Suprapubic skin (tissue), 4 donors: Measurements from ENCODE around the gene NFYA. TPM values are rescaled to one million over a fixed set of nuclear protein-coding genes. Genes with fewer than 3 reads are reported as not detected.

Source experiments
- DNase-seq, 2 donors: peaks; one replicate each; pipeline ENCODE4 v3.0.0-alpha.2; 2019; ENCODE audit warnings: low spot score in 2 of 2
- H3K27ac ChIP-seq: fragments of 200-600 bp; sonication (generic); one replicate; pipeline ENCODE4 v1.5.1; 2019
- H3K27me3 ChIP-seq: fragments of 200-600 bp; sonication (generic); one replicate; pipeline ENCODE4 v1.5.1; 2019
- H3K36me3 ChIP-seq: fragments of 200-600 bp; sonication (generic); one replicate; pipeline ENCODE4 v1.5.1; 2019
- H3K4me1 ChIP-seq: fragments of 200-600 bp; sonication (generic); one replicate; pipeline ENCODE4 v1.5.1; 2019
- H3K4me3 ChIP-seq: fragments of 200-600 bp; sonication (generic); one replicate; pipeline ENCODE4 v1.5.1; 2019; ENCODE audit warnings: mild to moderate bottlenecking
- H3K9me3 ChIP-seq: fragments of 200-600 bp; sonication (generic); one replicate; pipeline ENCODE4 v1.5.1; 2019
- EP300 ChIP-seq: sonication (generic); formaldehyde crosslinking; IDR thresholded peaks from one replicate; pipeline ENCODE4 v1.6.1; 2017; ENCODE audit warnings: antibody characterized with exemption
- POLR2A ChIP-seq, 2 donors: fragments of 450-650 bp; IDR thresholded peaks; one replicate each; pipeline ENCODE4 v1.6.1; 2017; ENCODE audit warnings: antibody characterized with exemption in 2 of 2, mild to moderate bottlenecking in 2 of 2, moderate library complexity in 2 of 2
- POLR2AphosphoS5 ChIP-seq, 3 donors: sonication (generic); formaldehyde crosslinking; IDR thresholded peaks; one replicate each; pipeline ENCODE4 v1.6.1; 2017; ENCODE audit warnings: antibody characterized with exemption in 3 of 3
- WGBS: methylation state at CpG from one replicate; pipeline ENCODE4 v1.1.5; 2018; 5-methylcytosine and 5-hydroxymethylcytosine counted together
- total RNA-seq, 4 donors: library from RNA; depleted of rRNA; stranded (reverse); fragments of >200 nt; gene quantifications; one replicate each; pipeline ENCODE4 v1.1.0, GENCODE V29; 2016
- TF ChIP-seq, protein P1 (sequence below), 2 donors: fragments of 200-600 bp in 1 of 2; fragments of 450-650 bp in 1 of 2; sonication (generic) in 1 of 2; IDR thresholded peaks; one replicate each; pipeline ENCODE4 v1.5.1; 2016 to 2019; ENCODE audit warnings: antibody characterized with exemption in 2 of 2, mild to moderate bottlenecking in 1 of 2, moderate library complexity in 1 of 2

NFYA gene
- total RNA-seq, 4 donors from 2014 or later = 19.7 to 33.0 (median 24.2) TPM

DNA sequence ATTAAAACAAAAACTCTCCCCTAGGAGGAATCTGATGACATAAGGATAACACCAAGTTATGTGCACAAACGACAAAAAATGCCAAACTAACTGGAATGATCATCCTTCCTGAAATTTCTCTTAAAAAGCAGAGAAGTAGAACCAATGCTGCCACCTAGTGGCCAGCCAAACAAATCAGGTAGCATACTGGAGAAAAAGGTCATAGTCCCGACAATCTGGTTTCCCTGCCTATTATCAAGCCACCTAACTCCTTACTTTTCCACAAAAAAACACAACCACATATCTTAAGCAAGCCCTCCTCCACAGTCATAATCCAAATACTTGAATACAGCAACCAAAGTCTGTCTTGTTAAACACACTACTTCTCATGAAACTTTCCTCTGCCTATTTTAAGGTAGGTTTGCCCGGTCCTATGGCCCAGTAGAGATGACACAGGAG, 5.9 kb upstream of the NFYA start:
- no peak overlapping the region for H3K27ac ChIP-seq
- peaks cover 7% of the 10 kb centered on the region for H3K4me1 ChIP-seq
- 23% methylated on average over 3 of the region's 3 CpGs for WGBS
- H3K4me3 ChIP-seq = no peak overlapping the region
- no peaks in the 10 kb centered on the region for H3K9me3 ChIP-seq
- DNase-seq = peak in 1 of 2 donors; percentile 80
- H3K27me3 ChIP-seq = no peaks in the 10 kb centered on the region
- peaks cover 45% of the 10 kb centered on the region for H3K36me3 ChIP-seq
- TF ChIP-seq POLR2AphosphoS5 (IDR thresholded peaks at IDR 0.05) (no peak), POLR2A (IDR thresholded peaks at IDR 0.05) (no peak), EP300 (no peak)
- TF ChIP-seq, protein P1, sequence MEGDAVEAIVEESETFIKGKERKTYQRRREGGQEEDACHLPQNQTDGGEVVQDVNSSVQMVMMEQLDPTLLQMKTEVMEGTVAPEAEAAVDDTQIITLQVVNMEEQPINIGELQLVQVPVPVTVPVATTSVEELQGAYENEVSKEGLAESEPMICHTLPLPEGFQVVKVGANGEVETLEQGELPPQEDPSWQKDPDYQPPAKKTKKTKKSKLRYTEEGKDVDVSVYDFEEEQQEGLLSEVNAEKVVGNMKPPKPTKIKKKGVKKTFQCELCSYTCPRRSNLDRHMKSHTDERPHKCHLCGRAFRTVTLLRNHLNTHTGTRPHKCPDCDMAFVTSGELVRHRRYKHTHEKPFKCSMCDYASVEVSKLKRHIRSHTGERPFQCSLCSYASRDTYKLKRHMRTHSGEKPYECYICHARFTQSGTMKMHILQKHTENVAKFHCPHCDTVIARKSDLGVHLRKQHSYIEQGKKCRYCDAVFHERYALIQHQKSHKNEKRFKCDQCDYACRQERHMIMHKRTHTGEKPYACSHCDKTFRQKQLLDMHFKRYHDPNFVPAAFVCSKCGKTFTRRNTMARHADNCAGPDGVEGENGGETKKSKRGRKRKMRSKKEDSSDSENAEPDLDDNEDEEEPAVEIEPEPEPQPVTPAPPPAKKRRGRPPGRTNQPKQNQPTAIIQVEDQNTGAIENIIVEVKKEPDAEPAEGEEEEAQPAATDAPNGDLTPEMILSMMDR (IDR thresholded peaks at IDR 0.05) = peak; percentile 72 to 82

DNA sequence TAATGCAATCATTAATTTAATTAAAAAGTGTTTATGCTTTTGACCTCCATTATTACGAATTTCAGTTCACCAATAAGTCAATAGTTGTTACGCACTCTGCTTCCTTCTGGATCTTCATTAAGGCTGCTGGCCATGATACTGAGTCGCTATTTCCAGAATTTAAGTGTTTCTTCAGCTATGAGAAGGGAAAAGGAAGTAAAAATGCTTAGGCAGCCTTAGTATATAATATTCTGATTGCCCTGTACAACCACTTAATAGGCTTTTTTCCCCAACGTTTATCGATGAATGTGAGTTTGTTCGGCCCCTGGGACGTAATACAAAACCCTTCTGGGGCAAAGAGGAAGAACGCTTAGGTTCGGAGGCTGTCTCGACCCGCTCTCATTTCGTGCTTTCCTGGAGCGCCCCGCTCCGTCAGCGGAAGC, 1.3 kb upstream of the NFYA start:
- H3K36me3 ChIP-seq = peaks cover 26% of the 10 kb centered on the region
- no peak for DNase-seq
- no peaks in the 10 kb centered on the region for H3K27me3 ChIP-seq
- no peaks in the 10 kb centered on the region for H3K9me3 ChIP-seq
- H3K27ac ChIP-seq = peak overlapping the region; percentile 100
- peak overlapping the region; percentile 73 for H3K4me3 ChIP-seq
- WGBS = under 1% methylated on average over 16 of the region's 16 CpGs
- peaks cover 34% of the 10 kb centered on the region for H3K4me1 ChIP-seq
- TF ChIP-seq EP300 (no peak), POLR2A (IDR thresholded peaks at IDR 0.05) (no peak), POLR2AphosphoS5 (IDR thresholded peaks at IDR 0.05) (no peak)
- TF ChIP-seq, protein P1 (IDR thresholded peaks at IDR 0.05) = no peak

DNA sequence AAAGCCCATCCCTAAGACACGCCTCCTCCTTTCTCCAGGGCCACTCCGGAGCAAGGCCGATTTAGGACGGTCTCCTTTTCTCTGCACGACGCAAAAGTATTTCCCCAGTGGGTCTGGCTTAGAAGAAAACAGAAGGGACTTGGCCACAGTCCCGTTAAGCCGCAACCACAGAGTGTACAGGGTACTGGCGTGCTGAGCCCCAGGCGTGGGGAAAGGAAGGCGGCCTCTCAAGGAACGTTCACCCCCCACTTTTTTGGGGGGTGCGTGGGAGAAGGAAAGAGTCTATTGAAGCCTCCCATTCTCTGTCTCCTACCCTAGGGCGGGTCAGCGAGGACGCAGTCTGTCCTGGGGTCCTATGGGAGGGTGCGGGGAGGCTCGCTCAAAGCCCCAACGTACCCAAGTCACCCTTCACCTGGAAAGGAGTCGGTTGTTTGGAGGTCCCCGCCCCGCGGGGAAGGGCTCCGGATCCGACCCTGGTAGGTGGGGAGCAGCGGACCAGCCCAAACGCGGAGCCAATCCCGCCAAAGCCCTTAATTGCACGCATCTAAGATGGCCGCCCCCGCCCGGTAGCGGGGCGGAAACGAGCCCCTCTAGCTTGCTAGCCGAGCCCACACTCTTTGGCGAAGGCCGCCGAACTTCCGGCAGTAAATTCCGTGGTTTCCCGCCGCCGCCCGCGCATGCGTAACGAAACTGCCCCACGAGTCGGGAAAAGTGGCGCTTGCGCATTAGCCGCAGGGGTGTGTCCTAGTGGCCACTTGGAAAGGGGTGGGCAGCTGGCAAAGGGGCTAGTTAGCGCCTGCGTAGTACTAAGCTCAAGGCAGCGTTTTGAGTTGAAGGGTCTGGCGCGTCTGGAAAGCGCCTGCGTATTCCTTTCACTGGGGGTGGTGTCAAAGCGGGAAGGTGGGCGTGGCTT, 595 bp upstream of the NFYA start, which contains the start of gene OARD1:
Gene OARD1 (minus strand): TSS at position 434 of the 913 bp plus-strand sequence. CDS start 722 bp downstream, outside the sequence.
- TF ChIP-seq, protein P1 (IDR thresholded peaks at IDR 0.05) = no peak
- TF ChIP-seq POLR2AphosphoS5 (IDR thresholded peaks at IDR 0.05) (peak in 1 of 3 donors; percentile 73), POLR2A (IDR thresholded peaks at IDR 0.05) (peak in 1 of 2 donors; percentile 61), EP300 (no peak)
- under 1% methylated on average over 40 of the region's 63 CpGs for WGBS
- Histone ChIP-seq H3K36me3 (peaks cover 24% of the 10 kb centered on the region), H3K27me3 (no peaks in the 10 kb centered on the region), H3K4me1 (peaks cover 38% of the 10 kb centered on the region), H3K27ac (peak within 1 kb of the TSS; percentile 100), H3K4me3 (peak within 1 kb of the TSS; percentile 73), H3K9me3 (no peaks in the 10 kb centered on the region)
- peak; percentile 100 for DNase-seq

DNA sequence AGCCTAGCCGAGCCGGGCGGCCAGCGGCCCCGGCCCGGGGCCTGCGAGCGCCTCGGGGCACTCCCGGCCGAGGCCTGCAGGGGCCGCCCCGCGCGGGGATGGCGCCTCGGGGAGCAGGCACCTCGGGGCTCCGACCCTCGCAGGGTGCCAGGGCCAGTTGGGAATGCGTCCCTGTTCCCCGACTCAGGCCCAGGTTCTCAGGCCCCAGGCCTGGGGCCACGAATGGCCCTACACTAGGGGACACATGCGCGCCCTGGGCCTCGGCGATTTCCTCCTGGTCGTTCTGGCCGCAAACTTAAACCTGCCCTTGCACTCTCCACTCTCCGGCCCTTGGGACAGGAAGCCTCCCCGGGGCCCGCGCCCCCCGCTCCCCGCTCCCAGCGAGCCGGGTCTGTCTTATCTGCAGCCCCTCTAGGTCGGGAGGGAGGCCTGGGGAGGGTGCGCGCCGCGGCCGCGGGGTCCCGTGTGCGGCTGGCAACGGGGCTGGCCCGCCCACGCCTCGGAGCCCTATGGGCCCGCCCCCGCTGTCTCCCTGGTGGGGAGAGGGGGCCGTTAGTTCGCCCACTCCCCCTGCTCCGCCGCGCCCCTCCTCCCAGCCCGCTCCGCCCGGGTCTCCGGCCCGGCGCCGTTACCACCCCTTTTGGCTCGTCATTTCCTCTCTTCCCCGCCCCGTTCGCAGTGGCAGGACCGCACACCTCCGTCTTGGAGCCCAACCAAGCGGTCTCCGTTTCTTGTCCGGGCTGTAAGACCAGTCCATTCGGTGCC, 611 bp downstream of the NFYA start:
- WGBS = 0% methylated on average over 34 of the region's 74 CpGs
- peaks cover 12% of the 10 kb centered on the region for H3K36me3 ChIP-seq
- no peaks in the 10 kb centered on the region for H3K27me3 ChIP-seq
- peak; percentile 92 to 93 for DNase-seq
- TF ChIP-seq POLR2A (IDR thresholded peaks at IDR 0.05) (peak; percentile 59 to 93), POLR2AphosphoS5 (IDR thresholded peaks at IDR 0.05) (no peak), EP300 (no peak)
- TF ChIP-seq, protein P1 (IDR thresholded peaks at IDR 0.05) = peak; percentile 27 to 44
- H3K27ac ChIP-seq = peak overlapping the region; percentile 100
- peak overlapping the region; percentile 73 for H3K4me3 ChIP-seq
- H3K4me1 ChIP-seq = peaks cover 50% of the 10 kb centered on the region
- H3K9me3 ChIP-seq = no peaks in the 10 kb centered on the region
